HepG2 (cell line): ENCODE results near the gene CMC4.

ENCODE experiments used
- HNF4G ChIP-seq, 2 experiments: sonication (generic) in 1 of 2; formaldehyde crosslinking in 1 of 2; IDR thresholded peaks; 2 replicates each; pipeline versions ENCODE4 v1.4.0 to v1.6.1; 2011 to 2020; ENCODE audit warnings: borderline replicate concordance in 2 of 2, low read depth in 2 of 2, mild to moderate bottlenecking in 2 of 2, low read length in 1 of 2, missing genetic modification reagents in 1 of 2, moderate library complexity in 1 of 2
- MTA3 ChIP-seq: sonication (generic); formaldehyde crosslinking; IDR thresholded peaks from 2 replicates; pipeline ENCODE4 v1.4.0; 2020; ENCODE audit warnings: missing genetic modification reagents
- POLR2A ChIP-seq, 2 experiments: IDR thresholded peaks; 2 replicates each; pipeline ENCODE4 v1.6.1; 2011; ENCODE audit warnings: low read depth in 2 of 2, low read length in 2 of 2, mild to moderate bottlenecking in 1 of 2, moderate library complexity in 1 of 2; ENCODE audit not compliant: insufficient read depth in 1 of 2

- TF ChIP-seq POLR2A (IDR thresholded peaks at IDR 0.05; ENCODE audit: insufficient read depth in 1 of 2, low read depth in 2 of 2, low read length in 2 of 2) (no peak), MTA3 (CRISPR knock-in tag) (no peak), HNF4G (IDR thresholded peaks at IDR 0.05; ENCODE audit: borderline replicate concordance, low read depth, low read length) (no peak), HNF4G (CRISPR knock-in tag; IDR thresholded peaks at IDR 0.05; ENCODE audit: borderline replicate concordance, low read depth) (no peak)
These were observed 13.8 kb downstream of the CMC4 start for GRCh38 chrX:155056877-155057792.
